OCI-M1 (cell line): ENCODE results near the gene BIK.
A peak's percentile ranks its signal among the peaks of the same experiment; 100 is the strongest.
"Not testable (repeated sequence)": the region's sequence is repeated elsewhere in the genome, so short reads cannot be mapped to it uniquely, and the experiment has no call there.

Experiments
- DNase-seq: peaks from one replicate; lab custom pipeline; 2025; lab: John Stamatoyannopoulos, UW

Gene BIK

DNA sequence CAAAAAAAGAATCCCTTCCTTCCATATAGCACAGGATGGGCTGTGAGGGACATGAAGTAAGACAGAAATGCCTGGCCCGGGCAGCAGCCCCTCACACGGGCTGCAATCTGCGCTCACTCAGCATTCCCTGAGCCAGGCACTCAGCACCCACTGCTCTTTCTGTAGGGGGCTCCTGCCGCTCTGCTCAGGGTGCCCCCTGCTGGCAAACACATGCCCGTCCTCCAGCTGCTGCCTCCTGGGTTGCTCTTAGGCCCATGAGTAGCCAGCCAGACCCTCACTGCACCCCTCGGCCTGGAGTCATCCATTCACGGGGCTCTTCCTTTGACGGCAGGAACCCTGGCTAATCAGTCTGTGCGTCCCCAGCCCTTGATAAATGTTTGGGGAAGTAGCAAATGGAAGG lies 25.7 kb downstream of the BIK start:
- DNase-seq = peak; percentile 20

DNA sequence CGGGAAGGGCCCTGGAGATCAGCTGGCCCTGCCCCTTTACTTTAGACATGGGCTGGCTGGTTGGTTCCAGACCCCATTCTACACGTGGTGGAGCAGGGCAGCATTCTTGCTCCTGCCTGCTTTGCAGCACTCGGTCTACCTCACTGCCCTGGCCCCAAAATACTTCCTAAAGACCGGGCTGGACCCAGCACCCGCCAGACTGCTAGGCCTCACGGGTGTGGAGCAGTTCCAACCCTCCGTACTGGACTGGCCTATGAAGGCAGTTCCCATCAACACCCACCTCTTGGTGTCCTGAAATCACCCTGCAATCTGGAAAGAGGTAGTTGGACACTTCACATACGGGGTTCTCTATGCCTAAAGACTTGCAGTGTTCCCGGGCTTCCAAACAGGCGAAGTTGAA lies 26.3 kb downstream of the BIK start:
- DNase-seq = no peak

DNA sequence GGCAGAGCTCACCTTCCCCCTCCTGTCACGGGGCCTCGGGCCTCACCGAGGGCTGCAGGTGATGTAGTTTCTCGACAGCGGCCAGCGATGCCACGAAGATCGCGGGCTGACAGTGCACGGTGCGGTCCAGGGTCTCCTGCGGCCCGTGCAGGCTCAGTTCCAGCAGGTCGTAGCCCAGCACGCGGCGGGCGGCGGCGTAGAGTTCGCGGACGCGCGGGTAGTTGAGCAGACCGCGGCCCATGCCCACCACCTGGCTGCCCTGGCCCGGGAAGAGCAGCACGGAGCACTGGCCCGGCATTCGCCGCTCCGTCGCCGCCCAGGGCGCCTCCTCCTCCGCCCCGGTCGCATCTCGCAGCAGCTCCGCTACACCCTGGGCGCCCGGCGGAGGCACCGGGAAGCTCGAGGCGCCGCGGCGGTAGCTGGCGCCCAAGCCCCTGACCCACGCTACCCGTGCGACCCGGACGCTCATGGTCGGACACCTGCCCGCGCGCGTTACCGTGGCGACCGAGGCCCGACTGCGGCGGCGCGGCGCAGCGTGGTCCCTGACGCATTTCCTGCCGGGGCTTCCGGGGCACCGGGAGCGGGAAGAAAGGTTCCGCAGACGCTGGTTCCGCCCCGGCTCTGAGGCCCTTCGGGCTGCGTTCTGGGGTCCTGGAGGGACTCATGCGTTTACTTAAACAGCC lies 32.5 kb downstream of the BIK start, which contains the start of gene MCAT:
Gene MCAT, minus strand, starts transcription at position 519 of the 683 bp plus-strand sequence. Its CDS starts 50 bp downstream, at position 469.
- DNase-seq = peak; percentile 91

GRCh38 chr22:43144949-43145348 lies 34.4 kb downstream of the BIK start:
- DNase-seq = no peak

DNA sequence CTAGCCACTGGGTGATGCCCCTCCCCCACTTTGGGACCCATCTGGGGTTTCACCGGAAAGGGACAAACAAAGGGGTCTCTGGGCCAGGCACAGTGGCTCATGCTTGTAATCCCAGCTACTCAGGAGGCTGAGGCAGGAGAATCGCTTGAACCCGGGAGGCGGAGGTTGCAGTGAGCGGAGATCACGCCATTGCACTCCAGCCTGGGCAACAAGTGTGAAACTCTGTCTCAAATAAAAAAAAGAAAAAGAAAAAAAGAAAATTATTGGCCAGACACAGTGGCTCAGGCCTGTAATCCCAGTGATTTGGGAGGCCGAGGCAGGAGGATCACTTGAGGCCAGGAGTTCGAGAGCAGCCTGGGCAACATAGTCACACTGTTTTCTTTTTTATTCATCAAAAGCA lies 34.8 kb downstream of the BIK start:
- DNase-seq = not testable (repeated sequence)

DNA sequence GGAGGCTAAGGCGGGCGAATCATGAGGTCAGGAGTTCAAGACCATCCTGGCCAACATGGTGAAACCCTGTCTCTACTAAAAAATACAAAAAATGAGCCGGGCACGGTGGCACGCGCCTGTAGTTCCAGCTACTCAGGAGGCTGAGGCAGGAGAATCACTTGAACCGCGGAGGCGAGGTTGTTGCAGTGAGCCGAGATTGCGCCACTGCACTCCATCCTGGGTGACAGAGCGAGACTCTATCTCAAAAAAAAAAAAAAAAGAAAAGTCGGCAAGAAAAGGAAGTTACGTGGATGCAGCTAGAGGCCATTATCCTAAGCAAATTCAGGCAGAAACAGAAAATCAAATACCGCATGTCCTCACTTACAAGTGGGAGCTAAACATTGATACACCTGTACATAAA lies 35.8 kb downstream of the BIK start:
- DNase-seq = not testable (repeated sequence)

DNA sequence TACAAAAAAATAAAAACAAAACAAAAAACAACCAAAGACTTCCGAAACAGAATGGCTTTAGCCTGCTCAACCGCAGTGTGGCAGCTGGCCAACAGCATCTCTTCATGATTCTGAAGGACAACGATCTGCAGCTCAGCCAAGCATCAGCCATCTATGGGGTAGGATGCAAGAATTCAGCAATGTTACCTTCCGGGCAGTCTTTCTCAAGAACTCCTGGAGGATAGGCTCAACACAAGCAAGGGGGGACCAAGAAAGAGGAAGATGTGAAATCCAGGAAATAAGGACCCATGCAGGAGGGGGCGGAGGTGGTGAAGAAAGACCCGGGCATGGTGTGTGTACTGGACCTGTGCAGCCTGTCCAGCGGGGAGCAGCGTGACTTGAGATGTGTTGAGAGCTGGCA lies 37.3 kb downstream of the BIK start:
- DNase-seq = peak; percentile 12

GRCh38 chr22:43148581-43148980 lies 38.0 kb downstream of the BIK start:
- no peak for DNase-seq

GRCh38 chr22:43150731-43151206 lies 40.2 kb downstream of the BIK start:
- DNase-seq = no peak

DNA sequence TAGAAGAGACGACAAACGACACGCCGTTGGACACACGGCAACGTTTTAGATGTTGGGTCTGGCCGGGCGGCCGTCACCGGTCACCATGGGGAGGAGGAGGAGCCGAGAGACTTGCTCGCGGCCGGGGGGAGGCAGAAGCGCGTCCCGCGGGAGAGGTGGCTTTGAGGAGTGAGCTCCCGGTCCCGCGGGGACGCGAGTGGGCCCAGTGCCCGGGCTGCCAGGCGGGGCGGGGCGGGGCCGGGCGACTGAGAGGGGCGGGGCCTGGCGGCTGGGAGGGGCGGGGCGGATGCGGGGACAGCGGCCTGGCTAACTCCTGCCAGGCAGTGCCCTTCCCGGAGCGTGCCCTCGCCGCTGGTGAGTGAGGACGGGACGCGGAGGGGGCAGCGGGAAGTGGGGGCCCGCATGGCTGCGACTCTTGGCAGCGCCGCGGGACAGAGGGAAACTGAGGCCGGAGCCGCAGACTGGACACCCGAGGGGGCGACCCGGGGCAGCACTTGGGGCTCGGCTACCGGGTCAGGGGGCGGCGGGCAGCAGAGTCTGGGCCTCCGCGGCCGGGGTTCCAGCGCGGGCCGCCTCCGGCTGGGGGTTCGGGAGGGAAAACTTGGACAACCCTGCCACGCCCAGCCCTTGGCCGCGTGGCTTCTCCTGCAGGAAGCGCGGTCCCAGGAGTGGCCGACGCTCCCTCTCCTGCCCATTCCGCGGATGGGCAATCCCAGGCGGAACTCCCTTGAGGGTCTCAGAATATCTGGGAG lies 40.9 kb downstream of the BIK start, which contains the start of gene TSPO:
Gene TSPO, plus strand, starts transcription at position 309 of the 752 bp plus-strand sequence. CDS start 7,680 bp downstream, outside the sequence.
- peak; percentile 43 for DNase-seq

- no peak for DNase-seq
Observed at GRCh38 chr22:43152003-43152356, 41.4 kb downstream of the BIK start.

DNA sequence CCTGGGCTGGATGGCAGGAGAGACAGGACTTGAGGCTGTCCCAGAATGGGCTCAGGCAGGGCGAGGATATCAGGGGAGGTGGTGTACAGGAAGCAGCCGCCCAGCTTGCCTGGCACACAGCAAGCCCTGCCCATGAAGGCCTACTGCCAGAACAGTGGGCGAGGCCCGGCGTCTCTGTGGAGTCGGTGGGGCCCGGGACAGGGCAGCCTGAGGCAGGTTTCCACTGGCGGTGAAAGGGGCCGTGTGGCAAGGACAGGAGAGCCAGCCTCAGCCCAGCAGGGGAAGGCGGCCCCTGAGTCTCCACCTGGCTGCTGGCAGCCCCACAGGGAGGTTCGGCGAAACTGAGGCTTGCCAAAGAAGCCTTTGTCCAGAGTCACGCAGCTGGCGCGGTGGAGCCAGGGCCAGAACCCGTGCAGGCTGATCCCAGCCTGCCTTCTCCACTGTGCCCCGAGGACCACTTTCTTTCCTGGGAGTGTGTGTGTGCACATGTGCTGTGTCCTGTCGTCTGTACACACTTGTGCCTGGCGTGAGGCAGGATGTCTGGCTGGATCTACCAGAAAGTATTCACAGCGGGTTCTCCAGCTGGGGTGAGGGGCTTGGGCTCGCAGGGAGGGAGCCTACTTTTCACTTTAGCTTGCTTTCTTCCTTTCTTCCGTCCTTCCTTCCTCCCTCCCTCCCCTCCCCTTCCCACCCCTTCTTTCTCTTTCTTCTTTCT lies 42.0 kb downstream of the BIK start:
- peak; percentile 36 for DNase-seq

- DNase-seq = no peak
Observed at GRCh38 chr22:43153899-43154298, 43.3 kb downstream of the BIK start.

DNA sequence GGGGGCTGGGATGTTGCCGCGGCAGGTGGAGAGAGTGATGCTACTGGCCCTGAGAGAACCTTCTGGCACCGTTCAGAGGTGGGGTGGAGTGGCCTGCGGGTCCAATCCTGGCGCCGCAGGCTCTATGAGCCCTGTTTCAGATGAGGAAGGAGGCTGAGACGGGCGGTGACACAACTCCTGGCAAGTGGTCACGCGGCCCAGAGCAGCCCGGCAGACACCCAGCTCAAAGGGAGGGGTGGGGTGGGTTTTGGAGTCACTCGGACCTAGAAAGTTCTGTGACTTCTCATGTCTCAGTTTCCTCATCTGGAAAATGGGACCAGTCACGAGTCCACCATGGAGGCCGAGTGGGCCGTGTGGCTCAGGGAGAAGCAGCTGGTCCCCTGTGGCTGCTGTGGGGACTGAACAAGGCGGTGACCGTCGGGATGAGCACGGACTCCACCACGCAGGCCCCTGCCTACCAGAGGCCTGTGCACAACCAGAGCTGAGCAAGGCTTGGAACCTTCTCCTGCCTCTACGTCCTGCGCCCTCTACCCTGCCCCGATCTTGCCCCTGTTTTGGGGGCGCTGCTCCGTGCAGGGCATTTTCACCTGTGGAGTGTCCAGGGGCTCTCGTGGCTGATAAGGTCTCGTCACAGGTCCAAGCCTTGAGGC lies 44.5 kb downstream of the BIK start:
- DNase-seq = no peak

DNA sequence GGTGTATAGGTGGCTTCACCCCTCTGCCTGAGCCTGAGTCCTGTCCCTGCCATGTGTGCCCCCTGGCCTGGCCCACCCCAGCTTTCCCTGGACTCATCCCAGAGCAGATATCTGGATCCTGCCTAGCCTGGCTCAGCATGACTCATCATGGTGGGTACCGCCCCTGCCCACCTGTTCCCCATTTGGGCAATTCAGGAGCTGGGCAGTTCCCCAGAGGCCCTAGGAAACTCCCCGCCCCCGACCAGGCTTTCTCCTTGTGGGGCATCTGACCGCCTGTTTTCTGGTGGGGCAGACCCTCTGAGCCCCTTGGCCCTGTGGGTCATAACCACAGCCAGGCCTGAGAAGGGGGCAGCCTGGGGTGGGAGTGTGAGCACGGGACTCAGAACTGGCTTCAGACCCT lies 45.2 kb downstream of the BIK start:
- no peak for DNase-seq

DNA sequence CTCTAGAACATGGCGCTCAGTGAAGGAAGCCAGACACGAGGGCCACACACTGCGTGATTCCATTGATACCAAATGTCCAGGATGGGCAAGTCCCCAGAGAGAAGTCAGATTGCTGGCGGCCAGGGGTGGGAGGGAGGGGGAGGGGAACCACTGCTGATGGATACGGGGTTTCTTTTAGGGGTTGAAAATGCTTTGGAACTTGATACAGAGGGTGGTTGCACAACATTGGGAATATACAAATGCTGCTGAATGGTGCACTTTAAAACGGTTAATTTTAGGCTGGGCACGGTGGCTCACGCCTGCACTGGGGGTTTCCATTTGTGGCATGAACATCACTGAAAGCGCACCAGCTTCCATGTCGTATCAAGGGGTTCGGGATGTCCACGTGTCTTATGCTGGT lies 45.9 kb downstream of the BIK start:
- DNase-seq = no peak

GRCh38 chr22:43157874-43158546 lies 47.5 kb downstream of the BIK start:
- no peak for DNase-seq

DNA sequence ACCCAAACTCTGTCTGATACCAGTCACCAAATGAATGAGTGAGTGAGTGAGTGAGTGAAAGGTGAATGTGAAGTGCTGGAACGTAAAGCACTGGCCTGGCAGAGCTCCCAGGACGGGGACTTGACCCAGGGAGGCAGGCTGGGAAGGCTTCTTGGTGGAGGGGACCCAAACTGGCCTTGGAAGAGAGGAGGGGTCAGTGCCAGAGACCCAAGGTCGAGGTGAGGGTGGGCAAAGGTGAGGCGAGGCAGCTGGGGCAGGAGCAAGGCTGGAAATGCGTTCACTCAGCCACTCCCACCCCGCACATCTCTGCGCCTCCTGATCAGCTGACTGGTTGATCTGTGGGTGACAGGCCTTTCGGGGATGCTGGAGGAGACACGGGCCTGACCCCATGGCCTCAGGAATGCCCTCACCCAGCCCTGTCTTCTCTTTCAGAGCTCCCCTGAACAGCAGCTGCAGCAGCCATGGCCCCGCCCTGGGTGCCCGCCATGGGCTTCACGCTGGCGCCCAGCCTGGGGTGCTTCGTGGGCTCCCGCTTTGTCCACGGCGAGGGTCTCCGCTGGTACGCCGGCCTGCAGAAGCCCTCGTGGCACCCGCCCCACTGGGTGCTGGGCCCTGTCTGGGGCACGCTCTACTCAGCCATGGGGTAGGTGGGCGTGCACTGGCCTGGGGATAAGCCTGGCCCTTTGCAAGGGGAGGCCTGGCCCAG lies 48.4 kb downstream of the BIK start:
- DNase-seq = no peak

DNA sequence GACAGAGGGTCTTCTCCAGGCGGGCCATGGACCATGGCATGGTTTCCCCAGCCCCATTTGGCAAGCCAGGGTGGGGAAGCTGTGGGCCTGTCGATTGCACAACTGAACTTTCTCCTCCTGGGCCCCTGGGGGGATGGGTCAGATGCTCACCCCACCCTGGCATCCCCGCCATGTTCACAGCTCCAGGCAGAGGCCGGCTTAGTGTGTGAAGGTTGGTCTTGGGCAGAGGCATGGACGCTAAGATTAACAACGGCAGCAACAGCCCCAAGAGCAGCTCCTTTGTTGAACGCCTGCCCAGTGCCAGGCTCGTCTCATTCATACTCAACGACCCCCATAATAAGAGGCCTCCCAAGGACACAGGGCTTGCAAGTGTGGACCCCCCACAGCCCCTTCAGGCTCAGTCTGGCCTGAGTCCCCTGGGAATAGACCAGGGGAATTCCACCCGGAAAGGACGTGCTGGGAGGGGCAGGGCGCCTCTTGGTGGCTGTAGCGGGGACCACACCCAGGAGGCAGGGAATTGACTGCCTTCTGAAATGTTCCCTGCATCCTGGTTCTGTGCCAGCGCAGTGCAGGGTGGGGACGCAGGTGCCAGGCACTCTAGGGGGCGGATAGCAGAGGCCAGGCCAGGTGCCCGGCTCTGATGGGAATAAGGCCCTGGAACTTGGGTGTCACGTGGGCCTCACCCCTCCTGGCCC lies 49.1 kb downstream of the BIK start:
- DNase-seq = no peak

GRCh38 chr22:43160497-43161126 lies 50.1 kb downstream of the BIK start:
- DNase-seq = no peak
